HEK293 (cell line): Measurements from ENCODE around the gene RHBDF2.
A peak's percentile ranks its signal among the peaks of the same experiment; 100 is the strongest.

Experiments used
- CTCF ChIA-PET: fragments of 350-600 bp; formaldehyde crosslinking; extraction: SDS; loops from one replicate; lab custom pipeline; 2021; ENCODE audit warnings: antibody characterized with exemption; lab: Yijun Ruan, JAX
- POLR2A ChIA-PET: fragments of 300-600 bp; formaldehyde crosslinking; extraction: SDS; loops from one replicate; lab custom pipeline; 2020; ENCODE audit warnings: antibody characterized with exemption, inconsistent platforms; lab: Yijun Ruan, JAX
- H3K27ac ChIP-seq: fragments of 200-500 bp; sonication (Bioruptor generic); 2 replicates; pipeline ENCODE4 v1.5.1; 2014; ENCODE audit warnings: low read depth, low read length, control low read depth, inconsistent platforms; ENCODE audit errors: extremely low read depth
- H3K36me3 ChIP-seq, 2 experiments: fragments of 200-500 bp in 1 of 2; sonication (Bioruptor generic) in 1 of 2; 1 replicate in 1 of 2; 2 replicates in 1 of 2; pipeline ENCODE4 v1.5.1; 2014 to 2017; ENCODE audit warnings: inconsistent platforms in 2 of 2, low read length in 2 of 2; ENCODE audit not compliant: control insufficient read depth in 2 of 2, insufficient read depth in 1 of 2
- H3K4me1 ChIP-seq: fragments of 200-500 bp; sonication (Bioruptor generic); 2 replicates; pipeline ENCODE4 v1.5.1; 2014; ENCODE audit warnings: mild to moderate bottlenecking, low read length, inconsistent platforms; ENCODE audit not compliant: control insufficient read depth, insufficient read depth
- H3K4me3 ChIP-seq: 2 replicates; pipeline ENCODE4 v1.5.1; 2011; ENCODE audit warnings: low read depth, mild to moderate bottlenecking, control low read depth, low read length, moderate library complexity
- H3K9me3 ChIP-seq: fragments of 200-500 bp; sonication (Bioruptor generic); 2 replicates; pipeline ENCODE4 v1.5.1; 2014; ENCODE audit warnings: low read depth, low read length, inconsistent platforms; ENCODE audit not compliant: control insufficient read depth, insufficient read depth
- FEZF1 ChIP-seq: fragments of 450-650 bp; formaldehyde crosslinking; IDR thresholded peaks from 2 replicates; pipeline ENCODE4 v1.5.1; 2016; ENCODE audit warnings: missing biosample characterization, missing genetic modification characterization
- TF ChIP-seq, protein P1 (sequence below): fragments of 450-650 bp; formaldehyde crosslinking; IDR thresholded peaks from 2 replicates; pipeline ENCODE4 v1.5.1; 2017; ENCODE audit warnings: missing biosample characterization, mild to moderate bottlenecking, missing genetic modification characterization, moderate library complexity

RHBDF2 gene

DNA sequence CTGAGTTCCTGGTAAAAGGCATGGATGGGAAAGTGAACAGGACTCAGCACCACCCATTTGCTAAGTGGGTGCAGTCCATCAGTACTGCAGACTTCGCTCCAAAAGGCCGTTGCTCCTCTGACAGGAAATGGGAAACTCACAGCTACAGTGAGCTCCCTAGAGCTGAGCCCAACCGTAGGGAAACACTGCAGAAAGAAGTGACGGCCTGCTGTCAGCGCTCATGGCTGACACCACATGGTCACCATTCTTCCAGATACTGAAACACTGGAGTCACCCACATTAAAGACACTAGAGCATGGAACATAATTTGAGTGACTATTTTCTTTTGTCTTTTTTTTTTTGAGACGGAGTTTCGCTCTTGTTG lies 80.2 kb downstream of the RHBDF2 start:
- H3K4me1 ChIP-seq, result peaks cover 11% of the 10 kb centered on the region
- ChIA-PET POLR2A (no interaction called here), CTCF (interaction anchor here (0.7 kb wide), 2 partner anchors 123 to 280 kb away, joined by 3 to 4 read pairs; no protein-coding TSS in a partner anchor)
- no peaks in the 10 kb centered on the region for H3K9me3 ChIP-seq
- H3K27ac ChIP-seq, result peak overlapping the region; percentile 27; the same call in 1 of the 2 replicates
- no peak overlapping the region for H3K4me3 ChIP-seq
- peaks cover 0 to 24% of the 10 kb centered on the region in 2 experiments; a peak in 1 of 3 replicates for H3K36me3 ChIP-seq
- TF ChIP-seq, protein P1, sequence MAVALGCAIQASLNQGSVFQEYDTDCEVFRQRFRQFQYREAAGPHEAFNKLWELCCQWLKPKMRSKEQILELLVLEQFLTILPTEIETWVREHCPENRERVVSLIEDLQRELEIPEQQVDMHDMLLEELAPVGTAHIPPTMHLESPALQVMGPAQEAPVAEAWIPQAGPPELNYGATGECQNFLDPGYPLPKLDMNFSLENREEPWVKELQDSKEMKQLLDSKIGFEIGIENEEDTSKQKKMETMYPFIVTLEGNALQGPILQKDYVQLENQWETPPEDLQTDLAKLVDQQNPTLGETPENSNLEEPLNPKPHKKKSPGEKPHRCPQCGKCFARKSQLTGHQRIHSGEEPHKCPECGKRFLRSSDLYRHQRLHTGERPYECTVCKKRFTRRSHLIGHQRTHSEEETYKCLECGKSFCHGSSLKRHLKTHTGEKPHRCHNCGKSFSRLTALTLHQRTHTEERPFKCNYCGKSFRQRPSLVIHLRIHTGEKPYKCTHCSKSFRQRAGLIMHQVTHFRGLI (tag by site-specific recombination), result peak; percentile 96
- no peak for TF ChIP-seq FEZF1 (tag by site-specific recombination)
